Stimulated activated CD8-positive, alpha-beta memory T cell treated with anti-CD3 and anti-CD28 coated beads, Interleukin-7, amount 100 ng/mL, for 24 hours (primary cell): Measurements from ENCODE around the gene TRAF3.
"Not testable (repeated sequence)": the region's sequence is repeated elsewhere in the genome, so short reads cannot be mapped to it uniquely, and the experiment has no call there.

Experiments used
- DNase-seq: peaks from one replicate; pipeline ENCODE4 v3.0.0-alpha.2; 2020; ENCODE audit warnings: low read depth

Gene TRAF3

GRCh38 chr14:102751088-102751487 is 26.2 kb upstream of the TRAF3 start:
- DNase-seq = no peak

GRCh38 chr14:102752239-102752847 is 24.9 kb upstream of the TRAF3 start:
- no peak for DNase-seq

GRCh38 chr14:102754370-102755262 is 22.6 kb upstream of the TRAF3 start:
- no peak for DNase-seq

- DNase-seq = no peak
Measured at GRCh38 chr14:102757646-102758045, 19.6 kb upstream of the TRAF3 start.

- DNase-seq = no peak
Measured at GRCh38 chr14:102758087-102758486, 19.2 kb upstream of the TRAF3 start.

- DNase-seq = no peak
Measured at GRCh38 chr14:102759456-102760187, 17.6 kb upstream of the TRAF3 start.

- no peak for DNase-seq
Measured at GRCh38 chr14:102760496-102761193, 16.6 kb upstream of the TRAF3 start.

- DNase-seq = no peak
Measured at GRCh38 chr14:102761206-102761605, 16.0 kb upstream of the TRAF3 start.

GRCh38 chr14:102764220-102764671 is 13.0 kb upstream of the TRAF3 start:
- DNase-seq = no peak

GRCh38 chr14:102765770-102766169 is 11.5 kb upstream of the TRAF3 start:
- not testable (repeated sequence) for DNase-seq

GRCh38 chr14:102768223-102769048 is 8.8 kb upstream of the TRAF3 start:
- DNase-seq = no peak

- no peak for DNase-seq
Measured at GRCh38 chr14:102769049-102769327, 8.3 kb upstream of the TRAF3 start.

GRCh38 chr14:102770147-102771123 is 6.8 kb upstream of the TRAF3 start:
- DNase-seq = no peak

GRCh38 chr14:102771144-102771543 is 6.1 kb upstream of the TRAF3 start:
- DNase-seq = no peak

GRCh38 chr14:102772781-102773570 is 4.3 kb upstream of the TRAF3 start:
- DNase-seq = no peak

GRCh38 chr14:102774391-102775153 is 2.7 kb upstream of the TRAF3 start:
- no peak for DNase-seq

GRCh38 chr14:102775855-102776760 is 1.1 kb upstream of the TRAF3 start:
- DNase-seq = no peak
